Spleen (tissue), 11 donors: ENCODE results near the gene SHFL. TPM values are rescaled to one million over a fixed set of nuclear protein-coding genes. Genes with fewer than 3 reads are reported as not detected.

Experiments
- DNase-seq: peaks from one replicate; pipeline ENCODE4 v3.0.0-alpha.2; 2020
- H3K27ac ChIP-seq, 8 donors: fragments of 200-600 bp; sonication (generic) in 7 of 8; 1 replicate in 4 of 8; 2 replicates in 4 of 8; pipeline versions ENCODE4 v1.5.0 to v1.8.0; 2016 to 2021; ENCODE audit warnings: inconsistent platforms in 4 of 8, mild to moderate bottlenecking in 4 of 8, moderate library complexity in 1 of 8
- H3K27me3 ChIP-seq, 7 donors: fragments of 200-600 bp; sonication (generic) in 6 of 7; replicated peaks in 1 of 7; 1 replicate in 4 of 7; 2 replicates in 3 of 7; pipeline versions ENCODE4 v1.5.0 to v1.8.0; 2016 to 2021; ENCODE audit warnings: inconsistent platforms in 3 of 7, mild to moderate bottlenecking in 1 of 7
- H3K36me3 ChIP-seq, 6 donors: fragments of 200-600 bp; sonication (generic) in 5 of 6; 1 replicate in 4 of 6; 2 replicates in 2 of 6; pipeline versions ENCODE4 v1.5.0 to v1.8.0; 2016 to 2021; ENCODE audit warnings: inconsistent platforms in 2 of 6
- H3K4me1 ChIP-seq, 6 donors: fragments of 200-600 bp; sonication (generic) in 5 of 6; 1 replicate in 3 of 6; 2 replicates in 3 of 6; pipeline versions ENCODE4 v1.5.0 to v1.8.0; 2016 to 2021; ENCODE audit warnings: inconsistent platforms in 3 of 6
- H3K4me3 ChIP-seq, 8 donors: fragments of 200-600 bp; sonication (generic) in 7 of 8; 1 replicate in 4 of 8; 2 replicates in 4 of 8; pipeline versions ENCODE4 v1.5.0 to v1.8.0; 2016 to 2021; ENCODE audit warnings: inconsistent platforms in 4 of 8, mild to moderate bottlenecking in 4 of 8, moderate library complexity in 2 of 8
- H3K9me3 ChIP-seq, 8 donors: fragments of 200-600 bp; sonication (generic) in 7 of 8; 1 replicate in 4 of 8; 2 replicates in 4 of 8; pipeline versions ENCODE4 v1.5.0 to v1.8.0; 2016 to 2021; ENCODE audit warnings: inconsistent platforms in 4 of 8
- CTCF ChIP-seq, 11 experiments: fragments of 200-600 bp in 7 of 11; fragments of 450-650 bp in 4 of 11; sonication (generic) in 4 of 11; IDR thresholded peaks in 8 of 11; conservative IDR thresholded peaks in 3 of 11; 1 replicate in 7 of 11; 2 replicates in 4 of 11; pipeline versions ENCODE4 v1.4.0 to v1.8.0; 2016 to 2021; ENCODE audit warnings: antibody characterized with exemption in 11 of 11, inconsistent platforms in 4 of 11, mild to moderate bottlenecking in 1 of 11
- POLR2A ChIP-seq, 3 donors: fragments of 450-650 bp; IDR thresholded peaks; one replicate each; pipeline ENCODE4 v1.5.1; 2017; ENCODE audit warnings: antibody characterized with exemption in 3 of 3, mild to moderate bottlenecking in 1 of 3
- POLR2AphosphoS5 ChIP-seq, 3 donors: sonication (generic); formaldehyde crosslinking; IDR thresholded peaks; one replicate each; pipeline ENCODE4 v1.5.1; 2017; ENCODE audit warnings: antibody characterized with exemption in 3 of 3
- WGBS, 5 donors: extraction: QIAGEN DNeasy Blood & Tissue Kit in 3 of 5; methylation state at CpG; one replicate each; pipeline versions ENCODE4 v1.1.5 to v1.1.7; 2013 to 2018; 5-methylcytosine and 5-hydroxymethylcytosine counted together
- intact Hi-C: fragments of 100-400 bp; cut with DNase I; formaldehyde crosslinking; loops from one replicate; pipeline ENCODE4 v1.15.0; 2023; ENCODE audit warnings: low total_unique reads
- polyA plus RNA-seq, 3 donors: library from polyadenylated mRNA; stranded (reverse); fragments of 200-250 nt; gene quantifications; one replicate each; pipeline ENCODE4 v1.2.1, GENCODE V29; 2013
- total RNA-seq, 7 donors: library from RNA; depleted of rRNA in 3 of 7; stranded (reverse); fragments of >200 nt in 3 of 7; fragmentation: NEBNext Ultra II Directional in 4 of 7; extraction: Animal tissue kit (Norgen Biotek cat#: 25700) in 4 of 7; gene quantifications; one replicate each; pipeline versions ENCODE4 v1.1.0 to v1.2.1, GENCODE V29; 2016 to 2021
- donor health status: healthy with polysubstance abuse.
- donor health status: DM: no; HTN: no; CAD: no; lungs with moderate emphysema.
- donor health status: DM: no; HTN: no; CAD: no.
- donor health status: Bipolar disorder and iron deficiency.
- donor health status: healthy.
- donor health status: DM: no; HTN: no; CAD: no.
- donor health status: DM: yes; HTN: yes; CAD: no.

Gene SHFL
- total and polyA plus RNA-seq, 10 donors: 33.0 to 65.6 (median 55.1) TPM

- DNase-seq: no peak
- intact Hi-C loops: no loop called here
- no peak for TF ChIP-seq CTCF (IDR thresholded peaks at IDR 0.05 in 8 of 11, conservative IDR thresholded peaks at IDR 0.05 in 3 of 11)
- no peak for TF ChIP-seq POLR2A (IDR thresholded peaks at IDR 0.05)
- no peak for TF ChIP-seq POLR2AphosphoS5 (IDR thresholded peaks at IDR 0.05)
- H3K4me1 ChIP-seq: no peaks in the 10 kb centered on the region
- peaks cover 0 to 14% (median 0%) of the 10 kb centered on the region in 7 donors for H3K27me3 ChIP-seq
- no peaks in the 10 kb centered on the region for H3K36me3 ChIP-seq
- WGBS, 5 donors: 71 to 81% (median 78%) methylated on average over 6 of the region's 6 CpGs
- peaks cover 3 to 12% (median 7%) of the 10 kb centered on the region in 8 donors for H3K9me3 ChIP-seq
- H3K4me3 ChIP-seq: no peak overlapping the region
- no peak overlapping the region for H3K27ac ChIP-seq
Observed at GRCh38 chr19:10069046-10069445, 17.1 kb upstream of the SHFL start.

- no peaks in the 10 kb centered on the region for H3K36me3 ChIP-seq
- DNase-seq: no peak
- TF ChIP-seq POLR2A (IDR thresholded peaks at IDR 0.05) (no peak), CTCF (IDR thresholded peaks at IDR 0.05 in 8 of 11, conservative IDR thresholded peaks at IDR 0.05 in 3 of 11) (no peak), POLR2AphosphoS5 (IDR thresholded peaks at IDR 0.05) (no peak)
- intact Hi-C loops: no loop called here
- no peaks in the 10 kb centered on the region for H3K4me1 ChIP-seq
- H3K9me3 ChIP-seq: peaks cover 3 to 18% (median 12%) of the 10 kb centered on the region in 8 donors
- H3K27ac ChIP-seq: no peak overlapping the region
- 67 to 77% (median 72%) methylated on average over 21 to 22 of the region's 22 CpGs for whole genome bisulfite sequencing, 5 donors
- no peak overlapping the region for H3K4me3 ChIP-seq
- no peaks in the 10 kb centered on the region for H3K27me3 ChIP-seq
Observed at GRCh38 chr19:10070730-10071446, 15.2 kb upstream of the SHFL start.

GRCh38 chr19:10074153-10074552, 12.0 kb upstream of the SHFL start:
- intact Hi-C loops: no loop called here
- 51 to 78% (median 62%) methylated on average over 2 of the region's 2 CpGs for WGBS, 5 donors
- Histone ChIP-seq H3K27ac (no peak overlapping the region), H3K4me3 (no peak overlapping the region), H3K27me3 (no peaks in the 10 kb centered on the region), H3K4me1 (no peaks in the 10 kb centered on the region), H3K36me3 (no peaks in the 10 kb centered on the region), H3K9me3 (peaks cover 3 to 18% (median 12%) of the 10 kb centered on the region in 8 donors)
- TF ChIP-seq POLR2AphosphoS5 (IDR thresholded peaks at IDR 0.05) (no peak), CTCF (IDR thresholded peaks at IDR 0.05 in 8 of 11, conservative IDR thresholded peaks at IDR 0.05 in 3 of 11) (peak in 7 of 11 experiments; percentile 9 to 55 (median 40))
- DNase-seq: no peak

- no peak for DNase-seq
- Histone ChIP-seq H3K4me1 (no peaks in the 10 kb centered on the region), H3K27ac (no peak overlapping the region), H3K36me3 (no peaks in the 10 kb centered on the region), H3K4me3 (no peak overlapping the region), H3K9me3 (peaks cover 3 to 18% (median 12%) of the 10 kb centered on the region in 8 donors), H3K27me3 (no peaks in the 10 kb centered on the region)
- TF ChIP-seq POLR2A (IDR thresholded peaks at IDR 0.05): no peak
- TF ChIP-seq CTCF (IDR thresholded peaks at IDR 0.05 in 8 of 11, conservative IDR thresholded peaks at IDR 0.05 in 3 of 11): no peak
- no peak for TF ChIP-seq POLR2AphosphoS5 (IDR thresholded peaks at IDR 0.05)
- WGBS, 5 donors: 72 to 84% (median 81%) methylated on average over 6 of the region's 6 CpGs
- intact Hi-C loops: no loop called here
Observed at GRCh38 chr19:10076535-10076934, 9.6 kb upstream of the SHFL start.
